ENCODE measurements around the gene NUFIP2. TPM values are rescaled to one million over a fixed set of nuclear protein-coding genes. Genes with fewer than 3 reads are reported as not detected.
"Not testable (repeated sequence)": the region's sequence is repeated elsewhere in the genome, so short reads cannot be mapped to it uniquely, and the experiment has no call there.

Gene NUFIP2
- total RNA-seq, 1 donor from 2014 or later = 92.2 TPM

GRCh38 chr17:29294580-29294900 is 592 bp upstream of the NUFIP2 start:
- Mint-ChIP-seq H3K4me1 (ENCODE audit: low read depth) (peaks cover 39% of the 10 kb centered on the region), H3K4me3 (peak overlapping the region; percentile 100), H3K36me3 (ENCODE audit: low read depth) (peaks cover 20% of the 10 kb centered on the region), H3K9me3 (no peaks in the 10 kb centered on the region), H3K27ac (peak overlapping the region; percentile 99), H3K27me3 (ENCODE audit: insufficient read depth) (peaks cover 3% of the 10 kb centered on the region)
- intact Hi-C loops (cut with micrococcal nuclease) = loop anchor here (1.0 to 10.0 kb wide), 6 partner anchors 8 to 1080 kb away; partner anchors contain the start of genes CPD, MYO18A, NEK8 and TAOK1
- no peak for DNase-seq (ENCODE audit: low spot score)

GRCh38 chr17:29292992-29293889 is 707 bp downstream of the NUFIP2 start:
- H3K27me3 Mint-ChIP-seq (ENCODE audit: insufficient read depth) = peaks cover 3% of the 10 kb centered on the region
- peaks cover 48% of the 10 kb centered on the region for H3K4me1 Mint-ChIP-seq (ENCODE audit: low read depth)
- H3K27ac Mint-ChIP-seq = peak overlapping the region; percentile 99
- peak overlapping the region; percentile 100 for H3K4me3 Mint-ChIP-seq
- peak; percentile 41 for DNase-seq (ENCODE audit: low spot score)
- peaks cover 29% of the 10 kb centered on the region for H3K36me3 Mint-ChIP-seq (ENCODE audit: low read depth)
- no peaks in the 10 kb centered on the region for H3K9me3 Mint-ChIP-seq
- intact Hi-C loops (cut with micrococcal nuclease) = loop anchor here (1.0 to 10.0 kb wide), 4 partner anchors 155 to 1082 kb away; partner anchors contain the start of genes ABHD15, CPD, NEK8 and TLCD1

- Mint-ChIP-seq H3K27me3 (ENCODE audit: insufficient read depth) (peaks cover 3% of the 10 kb centered on the region), H3K36me3 (ENCODE audit: low read depth) (peaks cover 35% of the 10 kb centered on the region), H3K27ac (peak overlapping the region; percentile 99), H3K9me3 (no peaks in the 10 kb centered on the region), H3K4me1 (ENCODE audit: low read depth) (peaks cover 57% of the 10 kb centered on the region), H3K4me3 (peak overlapping the region; percentile 100)
- DNase-seq (ENCODE audit: low spot score) = peak; percentile 27
- intact Hi-C loops (cut with micrococcal nuclease) = loop anchor here (1.0 to 10.0 kb wide), 4 partner anchors 154 to 1082 kb away; partner anchors contain the start of genes ABHD15, CPD, NEK8 and TLCD1
These were observed 1.6 kb downstream of the NUFIP2 start for GRCh38 chr17:29292071-29292991.

- Mint-ChIP-seq H3K4me1 (ENCODE audit: low read depth) (peaks cover 68% of the 10 kb centered on the region), H3K36me3 (ENCODE audit: low read depth) (peaks cover 45% of the 10 kb centered on the region), H3K4me3 (peak overlapping the region; percentile 92), H3K9me3 (no peaks in the 10 kb centered on the region), H3K27ac (peak overlapping the region; percentile 89), H3K27me3 (ENCODE audit: insufficient read depth) (peaks cover 3% of the 10 kb centered on the region)
- intact Hi-C loops (cut with micrococcal nuclease) = loop anchor here (1.0 to 10.0 kb wide), 5 partner anchors 34 to 1084 kb away; partner anchors contain the start of genes CPD, NEK8 and TLCD1
- DNase-seq (ENCODE audit: low spot score) = peak; percentile 20
These were observed 2.7 kb downstream of the NUFIP2 start for GRCh38 chr17:29291163-29291752.

GRCh38 chr17:29289852-29290251 is 4.1 kb downstream of the NUFIP2 start:
- Mint-ChIP-seq H3K4me1 (ENCODE audit: low read depth) (peaks cover 68% of the 10 kb centered on the region), H3K27me3 (ENCODE audit: insufficient read depth) (peaks cover 3% of the 10 kb centered on the region), H3K9me3 (no peaks in the 10 kb centered on the region), H3K27ac (no peak overlapping the region), H3K36me3 (ENCODE audit: low read depth) (peaks cover 52% of the 10 kb centered on the region), H3K4me3 (peak overlapping the region; percentile 45)
- intact Hi-C loops (cut with micrococcal nuclease) = loop anchor here (2.0 to 10.0 kb wide), 3 partner anchors 33 to 1085 kb away; partner anchors contain the start of genes CPD, NEK8 and TLCD1
- no peak for DNase-seq (ENCODE audit: low spot score)

GRCh38 chr17:29283961-29284360 is 10.0 kb downstream of the NUFIP2 start:
- Mint-ChIP-seq H3K27me3 (ENCODE audit: insufficient read depth) (no peaks in the 10 kb centered on the region), H3K4me1 (ENCODE audit: low read depth) (peaks cover 50% of the 10 kb centered on the region), H3K9me3 (peaks cover 6% of the 10 kb centered on the region), H3K36me3 (ENCODE audit: low read depth) (peaks cover 71% of the 10 kb centered on the region), H3K4me3 (peak overlapping the region; percentile 3), H3K27ac (no peak overlapping the region)
- no peak for DNase-seq (ENCODE audit: low spot score)
- intact Hi-C loops (cut with micrococcal nuclease) = no loop called here

GRCh38 chr17:29283496-29283895 is 10.5 kb downstream of the NUFIP2 start:
- H3K36me3 Mint-ChIP-seq (ENCODE audit: low read depth) = peaks cover 71% of the 10 kb centered on the region
- intact Hi-C loops (cut with micrococcal nuclease) = no loop called here
- H3K4me1 Mint-ChIP-seq (ENCODE audit: low read depth) = peaks cover 46% of the 10 kb centered on the region
- H3K27ac Mint-ChIP-seq = no peak overlapping the region
- H3K27me3 Mint-ChIP-seq (ENCODE audit: insufficient read depth) = no peaks in the 10 kb centered on the region
- H3K9me3 Mint-ChIP-seq = peaks cover 6% of the 10 kb centered on the region
- peak overlapping the region; percentile 12 for H3K4me3 Mint-ChIP-seq
- DNase-seq (ENCODE audit: low spot score) = no peak

GRCh38 chr17:29279397-29280070 is 14.4 kb downstream of the NUFIP2 start:
- no peak overlapping the region for H3K4me3 Mint-ChIP-seq

GRCh38 chr17:29278692-29279091 is 15.3 kb downstream of the NUFIP2 start:
- H3K27me3 Mint-ChIP-seq (ENCODE audit: insufficient read depth) = no peaks in the 10 kb centered on the region
- DNase-seq (ENCODE audit: low spot score) = no peak
- no peak overlapping the region for H3K4me3 Mint-ChIP-seq
- intact Hi-C loops (cut with micrococcal nuclease) = no loop called here
- no peak overlapping the region for H3K27ac Mint-ChIP-seq
- peaks cover 6% of the 10 kb centered on the region for H3K9me3 Mint-ChIP-seq
- peaks cover 61% of the 10 kb centered on the region for H3K36me3 Mint-ChIP-seq (ENCODE audit: low read depth)
- H3K4me1 Mint-ChIP-seq (ENCODE audit: low read depth) = peaks cover 37% of the 10 kb centered on the region

More at GRCh38 chr17:29279397-29280070, 14.4 kb downstream of the NUFIP2 start:
- H3K9me3 Mint-ChIP-seq = peaks cover 6% of the 10 kb centered on the region
- peaks cover 37% of the 10 kb centered on the region for H3K4me1 Mint-ChIP-seq (ENCODE audit: low read depth)
- H3K36me3 Mint-ChIP-seq (ENCODE audit: low read depth) = peaks cover 60% of the 10 kb centered on the region
- H3K27me3 Mint-ChIP-seq (ENCODE audit: insufficient read depth) = no peaks in the 10 kb centered on the region
- H3K27ac Mint-ChIP-seq = no peak overlapping the region
- no peak for DNase-seq (ENCODE audit: low spot score)
- intact Hi-C loops (cut with micrococcal nuclease) = no loop called here

DNA sequence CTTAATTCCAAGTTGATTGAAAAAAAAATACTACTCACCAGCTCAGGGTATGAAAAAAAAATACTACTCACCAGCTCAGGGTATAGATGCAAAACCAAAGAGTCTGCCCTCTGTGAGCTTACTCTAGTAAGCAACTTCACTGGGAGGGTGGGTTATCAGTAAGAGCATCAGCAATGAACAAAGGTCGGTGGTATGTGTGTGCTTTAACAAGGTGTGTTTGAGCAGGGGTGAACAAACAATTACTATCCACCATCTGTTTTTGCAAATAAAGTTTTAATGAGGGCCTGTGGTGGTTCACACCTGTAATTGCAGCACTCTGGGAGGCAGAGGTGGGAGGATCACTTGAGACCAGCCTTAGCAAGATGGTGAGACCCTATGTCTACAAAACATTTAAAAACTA is 20.0 kb downstream of the NUFIP2 start:
- H3K36me3 Mint-ChIP-seq (ENCODE audit: low read depth) = peaks cover 48% of the 10 kb centered on the region
- no peaks in the 10 kb centered on the region for H3K9me3 Mint-ChIP-seq
- no peak overlapping the region for H3K27ac Mint-ChIP-seq
- no peak overlapping the region for H3K4me3 Mint-ChIP-seq
- peaks cover 30% of the 10 kb centered on the region for H3K4me1 Mint-ChIP-seq (ENCODE audit: low read depth)
- H3K27me3 Mint-ChIP-seq (ENCODE audit: insufficient read depth) = no peaks in the 10 kb centered on the region
- no peak for DNase-seq (ENCODE audit: low spot score)
- intact Hi-C loops (cut with micrococcal nuclease) = no loop called here

- H3K9me3 Mint-ChIP-seq; DNase-seq (ENCODE audit: low spot score): not testable (repeated sequence)
These were observed 22.0 kb downstream of the NUFIP2 start for GRCh38 chr17:29271980-29272379.

GRCh38 chr17:29263916-29264315 is 30.0 kb downstream of the NUFIP2 start:
- Mint-ChIP-seq H3K27ac (peak overlapping the region; percentile 20), H3K27me3 (ENCODE audit: insufficient read depth) (no peaks in the 10 kb centered on the region), H3K36me3 (ENCODE audit: low read depth) (peaks cover 46% of the 10 kb centered on the region), H3K9me3 (no peaks in the 10 kb centered on the region), H3K4me3 (no peak overlapping the region), H3K4me1 (ENCODE audit: low read depth) (peaks cover 16% of the 10 kb centered on the region)
- no peak for DNase-seq (ENCODE audit: low spot score)
- intact Hi-C loops (cut with micrococcal nuclease) = no loop called here

More at GRCh38 chr17:29271980-29272379, 22.0 kb downstream of the NUFIP2 start:
- H3K27me3 Mint-ChIP-seq (ENCODE audit: insufficient read depth); intact Hi-C loops (cut with micrococcal nuclease); H3K4me3 Mint-ChIP-seq; H3K27ac Mint-ChIP-seq: not testable (repeated sequence)
- H3K4me1 Mint-ChIP-seq (ENCODE audit: low read depth) = peaks cover 24% of the 10 kb centered on the region
- H3K36me3 Mint-ChIP-seq (ENCODE audit: low read depth) = peaks cover 42% of the 10 kb centered on the region
